GM20000 (cell line): Measurements from ENCODE around the gene ZNF804B.
"Not testable (repeated sequence)": the region's sequence is repeated elsewhere in the genome, so short reads cannot be mapped to it uniquely, and the experiment has no call there.

Experiments
- DNase-seq: peaks from one replicate; pipeline ENCODE4 v3.0.0; 2012; ENCODE audit warnings: low spot score
- CTCF ChIP-seq: IDR thresholded peaks from 2 replicates; pipeline ENCODE4 v1.5.1; 2012; ENCODE audit warnings: mild to moderate bottlenecking, control low read depth; ENCODE audit errors: extremely low read depth, missing control alignments

ZNF804B gene

GRCh38 chr7:89145801-89146200 is 386.3 kb downstream of the ZNF804B start:
- DNase-seq, result no peak

DNA sequence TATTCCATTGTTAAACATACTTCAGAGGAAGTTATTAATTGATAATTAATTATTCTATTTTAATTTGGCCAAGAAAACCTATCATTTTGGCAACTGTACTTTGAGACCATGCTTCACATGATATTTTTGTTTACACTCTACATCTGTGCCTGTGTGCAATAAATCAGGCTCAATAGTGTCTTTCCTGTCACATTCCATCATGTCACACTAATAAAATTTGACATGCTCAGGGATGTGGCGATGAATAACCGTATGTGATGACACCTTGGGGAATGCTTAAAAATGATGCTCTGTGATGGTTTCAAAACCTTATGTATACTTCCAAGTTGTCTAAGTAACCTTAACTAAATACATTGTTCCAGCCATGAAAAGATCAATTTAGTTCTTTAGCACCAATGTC is 400.6 kb downstream of the ZNF804B start:
- DNase-seq, result no peak
- TF ChIP-seq CTCF, result no peak

More at GRCh38 chr7:89145801-89146200, 386.3 kb downstream of the ZNF804B start:
- TF ChIP-seq CTCF, result no peak

DNA sequence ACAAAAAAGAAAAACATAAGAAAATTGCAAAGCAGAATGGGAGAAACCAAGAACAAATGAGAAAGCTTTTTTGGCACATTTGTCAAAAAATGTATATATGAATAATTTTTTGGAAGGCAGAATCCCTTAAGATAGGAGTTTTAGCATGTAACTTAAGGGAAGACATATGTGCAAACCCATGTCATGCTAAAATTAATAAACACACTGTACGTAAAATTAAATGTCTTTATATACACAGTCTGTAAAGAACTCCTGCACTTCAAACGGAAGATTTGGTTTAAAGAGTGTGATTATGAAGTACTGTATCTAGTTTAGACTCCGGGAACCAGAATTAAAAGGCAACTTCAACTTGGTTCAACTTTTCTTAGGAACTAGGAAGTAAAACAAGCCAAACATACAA is 405.9 kb downstream of the ZNF804B start:
- DNase-seq, result no peak

DNA sequence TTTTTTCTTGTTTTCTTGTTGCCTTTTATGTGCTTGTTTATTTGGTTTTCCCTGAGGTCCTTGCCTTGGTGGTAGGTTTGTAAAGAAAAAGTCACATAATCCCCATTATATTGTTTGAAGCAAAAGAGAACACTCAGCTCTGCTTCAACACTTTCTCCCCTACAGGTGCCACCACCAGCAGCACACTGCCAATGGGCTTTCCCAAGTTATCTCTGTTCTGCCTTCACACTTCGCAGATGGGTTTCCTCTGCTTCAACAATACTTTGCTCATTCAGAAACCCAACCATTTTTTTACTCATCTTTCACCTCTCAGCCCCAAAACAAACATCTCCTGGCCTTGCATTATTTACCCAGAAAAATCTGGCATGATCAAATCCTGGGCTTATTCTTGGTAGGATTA is 411.1 kb downstream of the ZNF804B start:
- no peak for TF ChIP-seq CTCF
- no peak for DNase-seq

More for the DNA sequence above, 405.9 kb downstream of the ZNF804B start:
- no peak for TF ChIP-seq CTCF

GRCh38 chr7:89182116-89182515 is 422.6 kb downstream of the ZNF804B start:
- TF ChIP-seq CTCF, result no peak
- no peak for DNase-seq

GRCh38 chr7:89183712-89184111 is 424.2 kb downstream of the ZNF804B start:
- TF ChIP-seq CTCF, result no peak
- DNase-seq, result no peak

GRCh38 chr7:89200758-89201157 is 441.3 kb downstream of the ZNF804B start:
- DNase-seq, result no peak
- TF ChIP-seq CTCF, result no peak

DNA sequence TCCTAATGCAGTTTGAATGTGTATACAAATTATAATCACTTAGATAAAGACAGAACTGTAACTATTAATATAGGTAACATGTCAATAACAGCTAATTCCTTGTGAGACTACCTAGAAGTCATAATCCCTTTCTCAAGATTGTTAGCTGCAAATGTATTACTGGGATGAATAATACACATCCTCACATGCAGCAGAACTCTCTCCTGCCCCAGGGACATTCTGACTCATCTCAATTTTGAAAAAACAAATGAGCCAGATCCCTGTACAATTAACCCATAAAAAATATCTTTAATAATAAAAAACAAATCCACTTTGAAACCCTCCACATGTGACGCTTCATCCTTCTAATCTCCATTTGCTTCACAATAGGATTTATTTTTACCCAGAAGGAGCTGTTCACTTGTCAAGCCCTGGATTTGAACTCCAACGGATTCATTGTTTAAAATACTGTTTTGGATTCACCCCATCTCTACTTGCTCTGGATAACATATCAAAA is 464.4 kb downstream of the ZNF804B start:
- no peak for TF ChIP-seq CTCF
- DNase-seq, result no peak

DNA sequence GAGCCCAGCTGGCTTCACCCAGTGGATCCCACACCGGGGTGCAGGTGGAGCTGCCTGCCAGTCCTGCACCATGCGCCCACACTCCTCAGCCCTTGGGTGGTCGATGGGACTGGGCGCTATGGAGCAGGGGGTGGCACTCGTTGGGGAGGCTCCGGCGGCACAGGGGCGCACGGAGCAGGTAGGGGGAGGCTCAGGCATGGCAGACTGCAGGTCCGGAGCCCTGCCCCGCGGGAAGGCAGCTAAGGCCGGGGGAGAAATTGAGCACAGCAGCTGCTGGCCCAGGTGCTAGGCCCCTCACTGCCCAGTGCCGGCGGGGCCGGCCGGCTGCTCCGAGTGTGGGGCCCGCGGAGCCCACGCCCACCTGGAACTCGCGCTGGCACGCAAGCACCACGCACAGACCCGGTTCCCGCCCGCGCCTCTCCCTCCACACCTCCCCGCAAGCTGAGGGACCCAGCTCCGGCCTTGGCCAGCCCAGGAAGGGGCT is 469.2 kb downstream of the ZNF804B start:
- not testable (repeated sequence) for DNase-seq
